HG02840 (cell line): ENCODE measurements around the gene CHD2.
"Not testable (repeated sequence)": the region's sequence is repeated elsewhere in the genome, so short reads cannot be mapped to it uniquely, and the experiment has no call there.

Experiments used
- ATAC-seq: cut with Tn5 transposase; IDR thresholded peaks from one replicate; pipeline ENCODE4 v1.9.1; 2021; ENCODE audit warnings: mild to moderate bottlenecking, moderate library complexity, moderate number of reproducible peaks; ENCODE audit not compliant: unreplicated experiment, low FRiP score

The CHD2 gene

GRCh38 chr15:92903966-92904721 lies 4.0 kb downstream of the CHD2 start:
- peak; percentile 75 for ATAC-seq

- no peak for ATAC-seq
These were observed 4.8 kb downstream of the CHD2 start for GRCh38 chr15:92904722-92905571.

- ATAC-seq = no peak
These were observed 5.9 kb downstream of the CHD2 start for GRCh38 chr15:92906020-92906419.

GRCh38 chr15:92906563-92907081 lies 6.5 kb downstream of the CHD2 start:
- ATAC-seq = no peak

GRCh38 chr15:92907229-92907628 lies 7.1 kb downstream of the CHD2 start:
- no peak for ATAC-seq

GRCh38 chr15:92907896-92908712 lies 8.0 kb downstream of the CHD2 start:
- ATAC-seq = no peak

- no peak for ATAC-seq
These were observed 8.6 kb downstream of the CHD2 start for GRCh38 chr15:92908713-92909057.

GRCh38 chr15:92909136-92909781 lies 9.1 kb downstream of the CHD2 start:
- no peak for ATAC-seq

GRCh38 chr15:92910451-92910850 lies 10.3 kb downstream of the CHD2 start:
- no peak for ATAC-seq

GRCh38 chr15:92914103-92914499 lies 14.0 kb downstream of the CHD2 start:
- no peak for ATAC-seq

- no peak for ATAC-seq
These were observed 14.7 kb downstream of the CHD2 start for GRCh38 chr15:92914768-92915221.

GRCh38 chr15:92915766-92916435 lies 15.8 kb downstream of the CHD2 start:
- no peak for ATAC-seq

- ATAC-seq = peak; percentile 51
These were observed 17.7 kb downstream of the CHD2 start for GRCh38 chr15:92917598-92918407.

GRCh38 chr15:92918881-92919280 lies 18.8 kb downstream of the CHD2 start:
- not testable (repeated sequence) for ATAC-seq

GRCh38 chr15:92920595-92921161 lies 20.6 kb downstream of the CHD2 start:
- ATAC-seq = no peak

GRCh38 chr15:92921215-92922131 lies 21.3 kb downstream of the CHD2 start:
- ATAC-seq = no peak

GRCh38 chr15:92922418-92923002 lies 22.4 kb downstream of the CHD2 start:
- no peak for ATAC-seq
